Measurements from ENCODE around the gene MAN1C1. TPM values are rescaled to one million over a fixed set of nuclear protein-coding genes. Genes with fewer than 3 reads are reported as not detected.

The MAN1C1 gene
- total and polyA plus RNA-seq, 10 of the 15 experiments (the other 5 are each of a cell fraction or from before 2014, with no cell fraction given): 0.12 to 0.56 (median 0.22) TPM; not detected in 3

GRCh38 chr1:25612421-25612820 is 4.2 kb upstream of the MAN1C1 start:
- CTCF ChIA-PET: no interaction called here
- POLR2A ChIA-PET: interaction anchor here (0.6 kb wide), 1 partner anchor 21 kb away, joined by 3 read pairs; no protein-coding TSS in a partner anchor
- SMC1A ChIA-PET (ENCODE audit: uncharacterized antibody, unreplicated experiment): interaction anchor here (0.6 to 1.6 kb wide), 2 partner anchors 198 to 282 kb away, joined by 3 to 6 read pairs; no protein-coding TSS in a partner anchor

GRCh38 chr1:25613091-25613490 is 3.5 kb upstream of the MAN1C1 start:
- ChIA-PET RAD21 (ENCODE audit: unreplicated experiment) (no interaction called here), POLR2A (no interaction called here), SMC1A (ENCODE audit: uncharacterized antibody, unreplicated experiment) (interaction anchor here (0.6 to 2.2 kb wide), 4 partner anchors 10 to 671 kb away, joined by 3 to 6 read pairs (median 6); no protein-coding TSS in a partner anchor), CTCF (no interaction called here)
- Histone ChIP-seq H3K27ac (ENCODE audit: control insufficient read depth, insufficient read depth) (no peak overlapping the region), H3K4me1 (ENCODE audit: control insufficient read depth, insufficient read depth, low read length) (peaks cover 17% of the 10 kb centered on the region), H3K9ac (ENCODE audit: control insufficient read depth, insufficient read depth, low read length) (no peak overlapping the region), H3K9me3 (replicated peaks; ENCODE audit: control insufficient read depth, insufficient read depth, low read length) (no peaks in the 10 kb centered on the region), H3K27me3 (replicated peaks in 1 of 2; ENCODE audit: control insufficient read depth in 2 of 2, insufficient read depth in 2 of 2, low read length in 1 of 2) (no peaks in the 10 kb centered on the region; a peak in 1 of 4 replicates), H3K79me2 (ENCODE audit: control insufficient read depth, insufficient read depth, low read length) (no peaks in the 10 kb centered on the region), H2AFZ (ENCODE audit: control insufficient read depth, low read depth, low read length) (no peak overlapping the region), H3K4me3 (no peak overlapping the region), H3K4me2 (ENCODE audit: control insufficient read depth, insufficient read depth) (no peak overlapping the region), H4K20me1 (ENCODE audit: control insufficient read depth, insufficient read depth) (no peaks in the 10 kb centered on the region), H3K36me3 (ENCODE audit: control insufficient read depth in 2 of 2, insufficient read depth in 2 of 2, low read length in 1 of 2) (no peaks in the 10 kb centered on the region)
- no TSS peak for BruUV-seq (replicated peaks)
- in situ Hi-C loops (cut with MboI): loop anchor here (5.0 kb wide), 1 partner anchor 184 kb away; no protein-coding TSS in a partner anchor
- 51% methylated on average over 3 of the region's 3 CpGs for WGBS (ENCODE audit: insufficient coverage, insufficient replicate concordance, low lambda C conversion rate, missing lambda C conversion rate)
- DNase-seq (ENCODE audit: low read depth, low spot score): no peak
- intact Hi-C loops (cut with micrococcal nuclease; ENCODE audit: unreplicated experiment): no loop called here
- no peak for ATAC-seq
- no peak for FAIRE-seq
- TF ChIP-seq, protein P1, sequence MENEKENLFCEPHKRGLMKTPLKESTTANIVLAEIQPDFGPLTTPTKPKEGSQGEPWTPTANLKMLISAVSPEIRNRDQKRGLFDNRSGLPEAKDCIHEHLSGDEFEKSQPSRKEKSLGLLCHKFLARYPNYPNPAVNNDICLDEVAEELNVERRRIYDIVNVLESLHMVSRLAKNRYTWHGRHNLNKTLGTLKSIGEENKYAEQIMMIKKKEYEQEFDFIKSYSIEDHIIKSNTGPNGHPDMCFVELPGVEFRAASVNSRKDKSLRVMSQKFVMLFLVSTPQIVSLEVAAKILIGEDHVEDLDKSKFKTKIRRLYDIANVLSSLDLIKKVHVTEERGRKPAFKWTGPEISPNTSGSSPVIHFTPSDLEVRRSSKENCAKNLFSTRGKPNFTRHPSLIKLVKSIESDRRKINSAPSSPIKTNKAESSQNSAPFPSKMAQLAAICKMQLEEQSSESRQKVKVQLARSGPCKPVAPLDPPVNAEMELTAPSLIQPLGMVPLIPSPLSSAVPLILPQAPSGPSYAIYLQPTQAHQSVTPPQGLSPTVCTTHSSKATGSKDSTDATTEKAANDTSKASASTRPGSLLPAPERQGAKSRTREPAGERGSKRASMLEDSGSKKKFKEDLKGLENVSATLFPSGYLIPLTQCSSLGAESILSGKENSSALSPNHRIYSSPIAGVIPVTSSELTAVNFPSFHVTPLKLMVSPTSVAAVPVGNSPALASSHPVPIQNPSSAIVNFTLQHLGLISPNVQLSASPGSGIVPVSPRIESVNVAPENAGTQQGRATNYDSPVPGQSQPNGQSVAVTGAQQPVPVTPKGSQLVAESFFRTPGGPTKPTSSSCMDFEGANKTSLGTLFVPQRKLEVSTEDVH (IDR thresholded peaks at IDR 0.05; ENCODE audit: low read depth, partially characterized antibody): no peak
- TF ChIP-seq GABPA (IDR thresholded peaks at IDR 0.05; ENCODE audit: low read depth) (no peak), HCFC1 (IDR thresholded peaks at IDR 0.05; ENCODE audit: low read length) (no peak), EED (IDR thresholded peaks at IDR 0.05; ENCODE audit: low read depth) (no peak), PAX5 (IDR thresholded peaks at IDR 0.05; ENCODE audit: borderline replicate concordance, low read depth, low read length) (no peak), ZNF622 (IDR thresholded peaks at IDR 0.05) (no peak), SKIL (IDR thresholded peaks at IDR 0.05; ENCODE audit: low read depth, poor library complexity, severe bottlenecking) (no peak), STAT3 (IDR thresholded peaks at IDR 0.05; ENCODE audit: low read depth, low read length) (no peak), BHLHE40 (IDR thresholded peaks at IDR 0.05; ENCODE audit: borderline replicate concordance in 1 of 2, low read depth in 2 of 2, low read length in 1 of 2) (no peak)

More at GRCh38 chr1:25612421-25612820, 4.2 kb upstream of the MAN1C1 start:
- Histone ChIP-seq H3K4me3 (no peak overlapping the region), H3K9me3 (replicated peaks; ENCODE audit: control insufficient read depth, insufficient read depth, low read length) (no peaks in the 10 kb centered on the region), H4K20me1 (ENCODE audit: control insufficient read depth, insufficient read depth) (no peaks in the 10 kb centered on the region), H2AFZ (ENCODE audit: control insufficient read depth, low read depth, low read length) (no peak overlapping the region), H3K27me3 (replicated peaks in 1 of 2; ENCODE audit: control insufficient read depth in 2 of 2, insufficient read depth in 2 of 2, low read length in 1 of 2) (no peaks in the 10 kb centered on the region; a peak in 1 of 4 replicates), H3K36me3 (ENCODE audit: control insufficient read depth in 2 of 2, insufficient read depth in 2 of 2, low read length in 1 of 2) (no peaks in the 10 kb centered on the region), H3K4me2 (ENCODE audit: control insufficient read depth, insufficient read depth) (no peak overlapping the region), H3K9ac (ENCODE audit: control insufficient read depth, insufficient read depth, low read length) (no peak overlapping the region), H3K79me2 (ENCODE audit: control insufficient read depth, insufficient read depth, low read length) (no peaks in the 10 kb centered on the region), H3K4me1 (ENCODE audit: control insufficient read depth, insufficient read depth, low read length) (peaks cover 14% of the 10 kb centered on the region), H3K27ac (ENCODE audit: control insufficient read depth, insufficient read depth) (no peak overlapping the region)
- in situ Hi-C loops (cut with MboI): loop anchor here (5.0 kb wide), 1 partner anchor 185 kb away; no protein-coding TSS in a partner anchor
- no TSS peak for BruUV-seq (replicated peaks)
- TF ChIP-seq MYB (IDR thresholded peaks at IDR 0.05; ENCODE audit: borderline replicate concordance, low read depth, low read length) (no peak), RELA (IDR thresholded peaks at IDR 0.05; ENCODE audit: borderline replicate concordance, partially characterized antibody) (no peak), RFX5 (IDR thresholded peaks at IDR 0.05; ENCODE audit: low read depth, low read length) (no peak), PAX5 (IDR thresholded peaks at IDR 0.05; ENCODE audit: borderline replicate concordance, low read depth, low read length) (no peak), RAD21 (IDR thresholded peaks at IDR 0.05; ENCODE audit: insufficient read depth, low read depth, low read length) (no peak), NR2F1 (conservative IDR thresholded peaks at IDR 0.05) (no peak)
- TF ChIP-seq, protein P2, sequence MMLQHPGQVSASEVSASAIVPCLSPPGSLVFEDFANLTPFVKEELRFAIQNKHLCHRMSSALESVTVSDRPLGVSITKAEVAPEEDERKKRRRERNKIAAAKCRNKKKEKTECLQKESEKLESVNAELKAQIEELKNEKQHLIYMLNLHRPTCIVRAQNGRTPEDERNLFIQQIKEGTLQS (IDR thresholded peaks at IDR 0.05; ENCODE audit: borderline replicate concordance, extremely low read depth, low read depth, low read length): no peak
- WGBS (ENCODE audit: insufficient coverage, insufficient replicate concordance, low lambda C conversion rate, missing lambda C conversion rate): 0% methylated on average over 2 of the region's 3 CpGs
- ATAC-seq: no peak
- intact Hi-C loops (cut with micrococcal nuclease; ENCODE audit: unreplicated experiment): no loop called here
- no peak for FAIRE-seq
- no peak for DNase-seq (ENCODE audit: low read depth, low spot score)
- RAD21 ChIA-PET (ENCODE audit: unreplicated experiment): no interaction called here

Data from GM12878 (cell line).